ENCODE data around the gene RAB40C.
"Not testable (repeated sequence)": the region's sequence is repeated elsewhere in the genome, so short reads cannot be mapped to it uniquely, and the experiment has no call there.

RAB40C gene

GRCh38 chr16:591231-591630 lies 1.4 kb downstream of the RAB40C start:
- no peak for DNase-seq

- DNase-seq = no peak
Measured at GRCh38 chr16:591892-592517, 2.1 kb downstream of the RAB40C start.

GRCh38 chr16:592518-593306 lies 2.8 kb downstream of the RAB40C start:
- no peak for DNase-seq

DNA sequence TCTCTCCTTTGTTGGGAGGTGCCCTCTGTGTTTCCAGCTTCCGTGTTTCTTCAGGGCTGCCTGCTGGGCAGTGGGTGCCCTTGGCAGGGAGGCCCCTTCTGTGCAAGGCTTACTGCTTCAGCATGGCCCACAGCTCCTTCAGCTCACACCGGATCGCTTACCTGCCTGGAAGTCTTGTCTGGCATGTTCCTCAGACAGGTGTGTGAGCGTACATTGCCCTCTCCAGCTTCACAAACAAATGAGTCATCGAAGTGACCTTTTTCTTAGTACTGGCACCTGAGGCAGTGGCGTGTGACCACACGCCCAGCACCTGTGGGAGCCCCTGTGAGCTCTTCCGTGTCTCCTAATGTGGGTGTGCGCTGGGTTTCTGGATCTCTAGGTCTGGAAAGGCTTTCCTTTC lies 3.5 kb downstream of the RAB40C start:
- no peak for DNase-seq

DNA sequence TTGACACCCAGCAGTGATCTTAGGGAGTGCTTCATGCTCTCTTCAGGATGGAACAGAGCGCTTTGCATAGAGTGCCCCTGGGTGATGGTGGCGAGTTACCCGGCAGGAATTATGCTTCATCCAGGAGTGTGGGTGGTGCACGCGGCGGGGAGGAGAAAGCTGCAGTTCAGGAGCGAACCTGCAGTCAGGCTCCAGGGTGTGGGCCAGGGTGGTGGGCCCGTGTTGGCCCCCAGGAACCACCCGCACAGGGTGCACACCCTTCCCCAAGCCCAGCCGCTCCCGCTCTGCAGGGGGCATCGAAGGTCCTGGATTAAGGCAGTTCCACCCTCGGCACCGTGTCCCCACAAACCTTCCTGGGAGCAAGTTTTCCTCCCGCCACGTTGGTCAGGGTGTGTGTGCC lies 3.9 kb downstream of the RAB40C start:
- DNase-seq = no peak

DNA sequence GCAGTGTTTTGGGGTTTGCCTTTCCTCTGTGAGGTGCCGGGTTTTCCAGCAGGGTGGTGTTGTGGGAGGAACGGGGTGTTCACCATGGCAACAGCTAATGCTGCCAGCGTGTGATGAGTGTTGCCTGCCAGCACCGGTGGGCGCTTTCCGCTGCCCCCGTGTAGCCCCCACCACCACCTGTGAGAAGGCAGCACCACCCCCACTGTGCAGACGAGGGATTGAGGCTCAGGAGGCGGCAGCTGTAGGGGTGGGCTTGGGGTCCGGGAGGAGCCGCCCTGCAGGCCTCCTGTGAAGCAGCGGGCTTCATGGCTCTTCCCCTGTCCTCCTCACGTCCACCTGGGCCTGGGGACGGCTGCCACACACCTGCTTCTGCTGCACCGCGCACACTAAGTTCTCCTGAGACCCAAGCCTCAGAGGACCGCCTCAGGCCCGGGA lies 5.2 kb downstream of the RAB40C start:
- no peak for DNase-seq

GRCh38 chr16:595942-596735 lies 6.3 kb downstream of the RAB40C start:
- DNase-seq = no peak

- no peak for DNase-seq
Measured at GRCh38 chr16:596736-597060, 6.8 kb downstream of the RAB40C start.

- not testable (repeated sequence) for DNase-seq
Measured at GRCh38 chr16:597655-598054, 7.8 kb downstream of the RAB40C start.

GRCh38 chr16:598823-599739 lies 9.2 kb downstream of the RAB40C start:
- no peak for DNase-seq

DNA sequence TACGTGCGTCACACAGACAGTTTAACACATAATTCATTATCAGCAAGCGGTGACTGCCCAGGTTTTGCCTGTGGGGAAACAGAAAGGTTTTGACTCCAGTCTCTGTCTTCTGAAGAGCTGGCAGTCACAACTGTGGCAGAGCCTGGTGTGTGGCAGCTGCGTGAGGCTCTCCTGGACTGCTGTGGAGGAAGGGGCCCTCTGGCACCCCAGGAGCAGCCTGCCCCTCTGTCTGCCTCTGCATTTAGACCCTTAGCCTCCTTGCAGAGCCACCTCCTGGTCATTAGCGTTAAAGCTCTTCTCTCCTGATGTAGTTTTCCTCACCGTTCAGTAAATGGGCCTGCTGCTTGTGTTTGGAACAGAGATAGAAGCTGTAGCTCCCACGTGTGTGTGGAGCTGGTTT lies 10.9 kb downstream of the RAB40C start:
- DNase-seq = no peak

DNA sequence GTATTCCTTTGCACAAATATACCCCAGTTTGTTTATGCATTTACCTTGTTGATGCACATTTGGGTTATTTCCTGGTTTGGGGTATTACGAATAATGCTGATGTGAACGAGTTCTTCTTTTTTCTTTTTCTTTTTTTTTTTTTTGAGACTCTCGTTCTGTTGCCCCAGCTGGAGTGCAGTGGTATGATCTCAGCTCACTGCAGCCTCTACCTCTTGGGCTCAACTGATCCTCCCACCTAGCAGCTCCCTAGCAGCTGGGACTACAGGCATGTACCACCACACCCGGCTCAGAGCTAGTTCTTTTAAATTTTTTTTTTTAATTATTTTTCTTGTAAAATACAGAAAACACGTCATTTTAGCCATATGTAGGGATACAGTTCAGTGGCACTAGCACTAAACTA lies 14.1 kb downstream of the RAB40C start:
- no peak for DNase-seq

DNA sequence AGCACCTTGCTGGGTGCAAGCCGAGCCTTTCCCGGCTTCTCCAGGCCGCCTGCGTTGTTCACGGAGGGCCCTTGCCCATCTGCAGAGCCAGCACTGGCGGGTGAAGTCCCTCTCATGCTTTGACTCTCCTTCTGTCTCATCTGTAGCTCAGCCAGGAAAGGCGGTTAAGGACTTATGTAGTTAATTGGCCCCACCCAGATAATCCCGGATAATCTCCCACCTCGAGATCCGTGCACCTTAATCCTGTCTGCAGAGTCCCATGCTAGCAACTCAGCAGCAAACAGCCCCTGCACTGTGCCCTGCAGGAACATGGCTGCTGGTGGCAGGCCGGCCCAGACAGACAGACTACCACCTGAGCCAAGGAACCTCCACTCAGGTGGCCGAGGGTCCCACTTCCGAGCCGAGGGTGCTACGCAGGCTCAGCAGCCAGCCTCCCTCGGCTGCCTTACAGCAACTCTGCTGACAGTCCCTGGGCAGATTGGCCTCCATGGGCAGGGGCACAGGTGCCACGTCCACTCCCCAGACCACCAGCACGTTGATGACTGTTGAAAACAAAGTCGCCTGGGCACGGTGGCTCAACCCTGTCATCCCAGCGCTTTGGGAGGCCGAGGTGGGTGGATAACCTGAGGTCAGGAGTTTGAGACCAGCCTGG lies 16.9 kb downstream of the RAB40C start:
- no peak for DNase-seq

- no peak for DNase-seq
Measured at GRCh38 chr16:608019-608418, 18.2 kb downstream of the RAB40C start.

DNA sequence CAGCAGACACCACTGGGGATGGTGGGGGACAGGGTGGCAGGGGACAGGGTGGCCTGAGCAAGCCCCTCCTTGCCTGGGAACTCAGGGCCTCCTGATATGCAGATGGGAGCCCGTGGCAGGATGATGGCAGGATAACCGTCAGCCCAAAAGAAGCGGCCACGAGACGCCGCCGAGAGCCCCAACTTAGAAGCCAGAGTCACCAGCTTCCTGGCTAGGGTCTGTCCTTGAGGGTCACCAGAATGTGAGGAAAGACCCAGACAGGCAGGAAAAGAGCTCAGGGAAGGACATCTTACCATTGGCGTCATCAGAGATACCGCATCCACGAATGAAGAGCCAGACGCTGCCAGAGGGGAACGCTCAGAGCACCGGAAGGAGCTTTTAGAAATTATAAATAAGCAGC lies 19.4 kb downstream of the RAB40C start:
- no peak for DNase-seq

DNA sequence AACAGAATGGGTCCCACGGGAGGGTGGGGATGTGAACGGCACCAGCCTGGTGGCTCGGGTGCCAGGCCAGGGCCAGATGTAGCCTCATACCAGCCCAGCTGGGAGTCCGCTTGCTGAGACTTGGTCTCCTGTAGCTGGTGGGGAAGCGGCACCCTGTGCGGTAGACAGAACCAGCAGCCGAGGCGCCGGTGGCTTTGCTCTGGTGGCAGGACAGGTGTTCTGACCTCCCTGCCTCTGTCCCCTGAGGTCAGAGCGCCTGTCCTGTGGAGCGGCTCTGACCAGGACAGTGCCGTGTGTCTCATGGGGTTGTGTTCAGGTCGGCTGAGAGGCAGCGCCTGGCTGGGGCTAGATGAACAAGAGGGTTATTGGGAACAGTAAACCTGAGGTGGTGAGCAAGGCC lies 20.1 kb downstream of the RAB40C start:
- no peak for DNase-seq

DNA sequence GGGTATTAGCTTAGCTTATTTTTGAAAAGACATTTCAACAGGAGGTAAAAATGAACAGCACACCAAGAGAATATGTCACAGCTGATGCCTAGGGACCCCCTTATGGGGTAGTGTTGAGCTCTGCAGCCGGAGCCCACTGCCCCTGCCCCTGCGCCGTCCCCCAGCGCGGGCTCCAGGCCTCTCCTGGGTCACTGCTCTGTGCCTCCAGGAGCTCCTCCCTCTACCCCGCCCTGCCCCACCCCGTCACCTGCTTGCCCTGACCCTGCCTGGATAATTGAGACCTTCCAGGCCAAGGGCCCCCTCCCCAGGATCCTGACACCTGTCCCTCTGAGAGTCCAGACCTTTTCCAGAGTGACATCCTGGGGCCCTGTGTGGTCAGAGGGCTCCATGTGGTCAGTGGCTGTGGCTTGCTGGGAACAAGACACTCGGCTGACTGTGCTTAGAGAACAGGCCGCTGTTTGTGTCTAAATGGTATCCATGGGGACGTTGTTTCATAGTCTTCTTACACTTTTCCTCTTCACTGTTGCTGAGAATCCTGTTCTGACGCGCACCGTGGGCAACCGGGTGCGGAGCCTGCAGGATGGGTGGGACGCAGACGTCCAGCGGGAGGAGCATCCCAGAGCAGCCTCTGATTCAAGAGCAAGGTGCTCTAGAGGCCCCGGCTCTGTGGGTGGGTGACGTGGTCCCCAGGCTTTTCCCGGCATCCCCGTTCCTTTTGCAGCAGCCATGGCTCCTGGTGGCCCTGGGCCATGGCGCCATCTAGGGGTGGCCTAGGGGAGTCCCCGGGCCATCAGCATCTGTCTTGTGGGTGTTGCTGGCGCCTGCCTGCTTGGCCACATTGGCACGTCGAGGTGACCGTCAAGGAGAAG lies 20.9 kb downstream of the RAB40C start:
- peak in 5 of 6 experiments; percentile 35 to 54 (median 38) for DNase-seq

DNA sequence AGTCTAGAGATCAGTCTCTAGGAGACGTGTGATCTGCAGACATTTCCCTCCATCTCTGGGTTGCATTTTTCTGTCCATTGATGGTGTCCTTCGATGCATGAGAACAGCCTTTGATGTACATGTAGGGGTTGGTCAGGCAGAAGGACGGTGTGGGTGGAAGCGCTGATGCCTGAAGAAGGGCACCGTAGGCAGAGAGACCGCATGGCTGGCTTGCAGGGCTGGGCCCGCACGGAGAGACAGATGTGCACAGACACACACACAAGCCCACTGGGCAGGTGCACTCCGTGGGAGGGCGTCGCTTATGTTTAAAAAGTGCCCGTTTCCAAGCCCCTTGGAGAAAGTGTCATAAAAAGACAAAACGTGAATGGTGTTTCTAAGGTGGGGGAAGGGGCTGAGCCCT lies 25.3 kb downstream of the RAB40C start:
- no peak for DNase-seq

DNA sequence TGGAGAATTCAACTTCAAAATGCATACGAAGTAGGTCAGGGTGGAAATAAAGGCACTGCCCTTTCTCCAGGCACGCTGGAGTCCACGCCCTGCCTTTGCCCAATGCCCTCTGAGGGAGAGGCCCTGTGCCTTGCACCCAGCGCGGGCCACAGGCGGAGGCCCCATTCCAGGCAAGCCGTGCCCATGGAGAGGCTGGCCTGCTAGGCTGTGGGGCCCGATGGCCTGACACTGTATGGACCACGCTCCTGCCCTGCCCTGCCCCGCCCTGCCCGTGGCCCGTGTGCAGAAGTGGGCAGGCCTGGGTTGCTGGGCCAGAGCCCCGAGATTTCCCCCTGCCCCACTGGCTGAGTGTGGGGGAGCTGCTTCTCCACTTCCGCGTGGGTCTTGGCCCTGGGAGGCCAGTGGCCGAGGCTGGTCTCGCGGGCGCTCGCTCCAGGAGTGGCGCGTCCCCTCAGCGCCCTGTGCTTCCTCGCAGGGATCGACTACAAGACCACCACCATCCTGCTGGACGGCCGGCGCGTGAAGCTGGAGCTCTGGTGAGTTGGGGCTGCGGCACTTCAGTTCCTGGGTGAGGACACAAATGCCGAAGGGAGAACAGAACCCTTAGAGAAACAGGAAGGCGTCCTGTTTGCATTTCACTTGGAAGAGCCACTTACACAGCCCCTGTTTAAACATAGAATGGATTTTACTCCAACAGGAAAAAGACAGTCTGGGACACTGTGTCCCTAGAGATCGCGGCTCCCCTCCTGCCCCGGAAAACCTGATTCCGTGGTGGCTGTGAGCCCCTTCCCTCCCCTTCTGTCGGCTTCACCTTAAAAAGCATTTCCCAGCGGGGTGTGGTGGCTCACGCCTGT lies 27.1 kb downstream of the RAB40C start:
- DNase-seq = no peak

- DNase-seq = no peak
Measured at GRCh38 chr16:617855-618254, 28.0 kb downstream of the RAB40C start.
